CD14-positive monocyte (primary cell): Measurements from ENCODE around the gene PGAP2. TPM values are rescaled to one million over a fixed set of nuclear protein-coding genes. Genes with fewer than 3 reads are reported as not detected.

Experiments used
- DNase-seq, 3 donors: peaks; one replicate each; pipeline ENCODE4 v3.0.0-alpha.2; 2011 to 2022
- H2AFZ ChIP-seq: 2 replicates; pipeline ENCODE4 v1.6.0; 2012; ENCODE audit warnings: mild to moderate bottlenecking, low read depth, low read length, inconsistent platforms; ENCODE audit not compliant: insufficient read depth, poor library complexity, severe bottlenecking
- H3K27ac ChIP-seq, 2 donors: 1 replicate in 1 of 2; 2 replicates in 1 of 2; pipeline ENCODE4 v1.5.1; 2012 to 2013; ENCODE audit warnings: low read length in 2 of 2, control low read depth in 1 of 2, inconsistent platforms in 1 of 2, low read depth in 1 of 2, mild to moderate bottlenecking in 1 of 2
- H3K27me3 ChIP-seq, 2 donors: one replicate each; pipeline versions ENCODE4 v1.6.0 to v1.6.1; 2011 to 2013; ENCODE audit warnings: low read length in 2 of 2; ENCODE audit not compliant: control insufficient read depth in 2 of 2, insufficient read depth in 2 of 2
- H3K36me3 ChIP-seq, 2 donors: replicated peaks in 1 of 2; 1 replicate in 1 of 2; 2 replicates in 1 of 2; pipeline versions ENCODE4 v1.5.1 to v1.6.1; 2012 to 2013; ENCODE audit warnings: low read length in 2 of 2, control low read depth in 1 of 2, inconsistent platforms in 1 of 2, mild to moderate bottlenecking in 1 of 2; ENCODE audit not compliant: insufficient read depth in 2 of 2, control insufficient read depth in 1 of 2
- H3K4me1 ChIP-seq, 2 donors: 1 replicate in 1 of 2; 2 replicates in 1 of 2; pipeline versions ENCODE4 v1.5.1 to v1.6.1; 2012 to 2013; ENCODE audit warnings: low read length in 2 of 2, control low read depth in 1 of 2, inconsistent platforms in 1 of 2, mild to moderate bottlenecking in 1 of 2, moderate library complexity in 1 of 2; ENCODE audit not compliant: insufficient read depth in 2 of 2, control insufficient read depth in 1 of 2
- H3K4me2 ChIP-seq: replicated peaks from 2 replicates; pipeline ENCODE3; 2012; ENCODE audit warnings: low read length, moderate library complexity, mild to moderate bottlenecking; ENCODE audit not compliant: poor library complexity, severe bottlenecking; ENCODE audit errors: extremely low read depth
- H3K4me3 ChIP-seq, 3 experiments: fragments of 200-600 bp in 1 of 3; sonication (generic) in 1 of 3; replicated peaks in 1 of 3; 1 replicate in 2 of 3; 2 replicates in 1 of 3; pipeline ENCODE4 v1.5.1; 2011 to 2013; ENCODE audit warnings: low read length in 3 of 3, mild to moderate bottlenecking in 3 of 3, control low read depth in 2 of 3, low read depth in 2 of 3, inconsistent platforms in 1 of 3, moderate library complexity in 1 of 3
- H3K79me2 ChIP-seq: 2 replicates; pipeline ENCODE4 v1.6.0; 2012; ENCODE audit warnings: mild to moderate bottlenecking, control low read depth, inconsistent platforms, low read length, moderate library complexity; ENCODE audit not compliant: insufficient read depth
- H3K9ac ChIP-seq: 2 replicates; pipeline ENCODE4 v1.6.0; 2017; ENCODE audit warnings: low read length, mild to moderate bottlenecking; ENCODE audit not compliant: insufficient read depth, poor library complexity, severe bottlenecking
- H3K9me3 ChIP-seq, 2 donors: replicated peaks in 1 of 2; 1 replicate in 1 of 2; 2 replicates in 1 of 2; pipeline versions ENCODE4 v1.5.1 to v1.6.1; 2012 to 2013; ENCODE audit warnings: low read length in 2 of 2, control low read depth in 1 of 2; ENCODE audit not compliant: control insufficient read depth in 1 of 2, insufficient read depth in 1 of 2
- H4K20me1 ChIP-seq: 2 replicates; pipeline ENCODE4 v1.6.0; 2012; ENCODE audit warnings: mild to moderate bottlenecking, low read length, control low read depth, moderate library complexity; ENCODE audit not compliant: insufficient read depth
- H3K27ac Mint-ChIP-seq, 7 donors: one replicate each; pipeline ENCODE4 v1.8.0; 2020; ENCODE audit warnings: mild to moderate bottlenecking in 7 of 7, mixed read lengths in 7 of 7, moderate library complexity in 6 of 7, inconsistent platforms in 2 of 7
- H3K27me3 Mint-ChIP-seq, 3 donors: one replicate each; pipeline ENCODE4 v1.8.0; 2021 to 2022; ENCODE audit warnings: low read depth in 3 of 3, mild to moderate bottlenecking in 3 of 3, mixed read lengths in 3 of 3, moderate library complexity in 3 of 3, inconsistent platforms in 1 of 3
- H3K36me3 Mint-ChIP-seq, 2 donors: one replicate each; pipeline ENCODE4 v1.8.0; 2020; ENCODE audit warnings: mixed read lengths in 2 of 2, inconsistent platforms in 1 of 2, mild to moderate bottlenecking in 1 of 2
- H3K4me1 Mint-ChIP-seq: one replicate; pipeline ENCODE4 v1.8.0; 2020; ENCODE audit warnings: mild to moderate bottlenecking, mixed read lengths
- H3K4me3 Mint-ChIP-seq, 2 donors: one replicate each; pipeline ENCODE4 v1.8.0; 2020; ENCODE audit warnings: mild to moderate bottlenecking in 2 of 2, mixed read lengths in 2 of 2, moderate library complexity in 1 of 2
- H3K9me3 Mint-ChIP-seq, 7 donors: one replicate each; pipeline ENCODE4 v1.8.0; 2020 to 2022; ENCODE audit warnings: mixed read lengths in 7 of 7, mild to moderate bottlenecking in 6 of 7, moderate library complexity in 6 of 7, inconsistent platforms in 2 of 7
- CTCF ChIP-seq: fragments of 200-600 bp; IDR thresholded peaks from one replicate; pipeline ENCODE4 v1.8.0; 2022; ENCODE audit warnings: antibody characterized with exemption, mild to moderate bottlenecking
- WGBS: methylation state at CpG from one replicate; pipeline ENCODE4 v1.1.5; 2013; ENCODE audit warnings: missing lambda C conversion rate; ENCODE audit not compliant: insufficient coverage; 5-methylcytosine and 5-hydroxymethylcytosine counted together
- intact Hi-C, 2 donors: fragments of 100-400 bp; cut with micrococcal nuclease; formaldehyde crosslinking; loops; one replicate each; pipeline versions ENCODE4 v1.15.0 to v1.15.1; 2023
- polyA plus RNA-seq, 3 donors: library from polyadenylated mRNA; depleted of rRNA in 1 of 3; unstranded in 2 of 3; stranded (reverse) in 1 of 3; fragments of 300-500 nt in 2 of 3; fragments of >200 nt in 1 of 3; fragmentation: Illumina TruSeq in 2 of 3; gene quantifications; 1 replicate in 2 of 3; 2 replicates in 1 of 3; pipeline ENCODE4 v1.2.3, GENCODE V29; 2012 to 2021

PGAP2 gene
- polyA plus RNA-seq, 3 donors = 5.8 to 17.9 (median 6.8) TPM

GRCh38 chr11:3797329-3798090, 10.8 kb upstream of the PGAP2 start, which contains the start of gene NUP98:
NUP98 (minus strand) TSS chr11:3797554; CDS start chr11:3782117, 15,437 bp downstream.
- peak within 1 kb of the TSS; percentile 95 to 99 (median 99) for H3K27ac Mint-ChIP-seq
- peaks cover 25% of the 10 kb centered on the region for H3K4me1 Mint-ChIP-seq
- WGBS = under 1% methylated on average over 86 of the region's 86 CpGs
- H3K4me3 ChIP-seq = peak within 1 kb of the TSS; percentile 91 to 93 (median 91)
- no peaks in the 10 kb centered on the region for H3K27me3 ChIP-seq
- intact Hi-C loops = loop anchor here (1.0 to 5.0 kb wide), 2 partner anchors 40 to 42 kb away; no protein-coding TSS in a partner anchor
- no peak for TF ChIP-seq CTCF
- H3K27ac ChIP-seq = peak within 1 kb of the TSS; percentile 87 to 99
- H2AFZ ChIP-seq = peak within 1 kb of the TSS; percentile 75
- peak within 1 kb of the TSS; percentile 98 for H3K9ac ChIP-seq
- peaks cover 10 to 20% of the 10 kb centered on the region in 2 donors for H3K36me3 Mint-ChIP-seq
- H3K9me3 Mint-ChIP-seq = no peaks in the 10 kb centered on the region
- peaks cover 0 to 1% (median 0%) of the 10 kb centered on the region in 3 donors for H3K27me3 Mint-ChIP-seq
- peaks cover 48% of the 10 kb centered on the region for H3K79me2 ChIP-seq
- peaks cover 13 to 23% of the 10 kb centered on the region in 2 donors for H3K36me3 ChIP-seq
- H3K4me3 Mint-ChIP-seq = peak within 1 kb of the TSS; percentile 89 to 96
- peak; percentile 99 to 100 (median 100) for DNase-seq
- H3K4me1 ChIP-seq = peaks cover 19 to 27% of the 10 kb centered on the region in 2 donors
- H4K20me1 ChIP-seq = peaks cover 32% of the 10 kb centered on the region
- no peaks in the 10 kb centered on the region for H3K9me3 ChIP-seq
- H3K4me2 ChIP-seq = peak within 1 kb of the TSS; percentile 84

- Histone ChIP-seq H3K4me2 (no peak overlapping the region), H4K20me1 (peaks cover 15% of the 10 kb centered on the region), H3K4me3 (no peak overlapping the region), H3K36me3 (peaks cover under 1 to 7% of the 10 kb centered on the region in 2 donors), H3K9ac (no peak overlapping the region), H3K9me3 (no peaks in the 10 kb centered on the region), H3K4me1 (peaks cover 19 to 27% of the 10 kb centered on the region in 2 donors), H3K79me2 (peaks cover 32% of the 10 kb centered on the region), H3K27ac (no peak overlapping the region), H3K27me3 (no peaks in the 10 kb centered on the region), H2AFZ (no peak overlapping the region)
- no peak overlapping the region for H3K4me3 Mint-ChIP-seq
- peaks cover 25% of the 10 kb centered on the region for H3K4me1 Mint-ChIP-seq
- TF ChIP-seq CTCF = no peak
- DNase-seq = no peak
- WGBS = 100% methylated on average over 5 of the region's 9 CpGs
- intact Hi-C loops = loop anchor here in 1 of 2 donors (5.0 kb wide), 1 partner anchor 38 kb away; no protein-coding TSS in a partner anchor
- peaks cover under 1 to 5% of the 10 kb centered on the region in 2 donors for H3K36me3 Mint-ChIP-seq
- peaks cover 0 to 3% (median 0%) of the 10 kb centered on the region in 3 donors for H3K27me3 Mint-ChIP-seq
- no peaks in the 10 kb centered on the region for H3K9me3 Mint-ChIP-seq
- peak overlapping the region in 5 of 7 donors; percentile 14 to 99 (median 60) for H3K27ac Mint-ChIP-seq
These were observed 9.2 kb upstream of the PGAP2 start for GRCh38 chr11:3799143-3799542.
